ENCODE results near the gene NCK1.

DNA sequence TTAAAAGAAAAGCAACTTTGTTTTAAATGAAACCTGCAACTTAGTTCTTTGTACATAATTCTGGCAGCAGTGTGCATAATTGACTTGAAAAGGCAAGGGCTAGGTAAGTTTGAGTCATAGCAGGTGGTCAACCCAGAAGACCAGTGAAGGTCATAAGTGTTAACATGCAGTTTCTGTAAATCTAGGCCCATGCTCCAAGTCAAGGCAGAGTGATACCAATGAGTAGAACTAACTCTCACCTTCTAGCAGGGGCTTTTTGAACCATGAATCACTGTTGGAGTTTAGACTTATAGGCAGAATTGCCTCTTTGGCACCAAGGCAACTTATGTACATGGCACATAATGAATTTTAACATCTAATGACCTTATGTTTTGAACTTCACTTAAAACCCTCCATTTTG is 66.2 kb downstream of the NCK1 start:
- no peak for TF ChIP-seq EP300 (IDR thresholded peaks at IDR 0.05)
- TF ChIP-seq, protein P1, sequence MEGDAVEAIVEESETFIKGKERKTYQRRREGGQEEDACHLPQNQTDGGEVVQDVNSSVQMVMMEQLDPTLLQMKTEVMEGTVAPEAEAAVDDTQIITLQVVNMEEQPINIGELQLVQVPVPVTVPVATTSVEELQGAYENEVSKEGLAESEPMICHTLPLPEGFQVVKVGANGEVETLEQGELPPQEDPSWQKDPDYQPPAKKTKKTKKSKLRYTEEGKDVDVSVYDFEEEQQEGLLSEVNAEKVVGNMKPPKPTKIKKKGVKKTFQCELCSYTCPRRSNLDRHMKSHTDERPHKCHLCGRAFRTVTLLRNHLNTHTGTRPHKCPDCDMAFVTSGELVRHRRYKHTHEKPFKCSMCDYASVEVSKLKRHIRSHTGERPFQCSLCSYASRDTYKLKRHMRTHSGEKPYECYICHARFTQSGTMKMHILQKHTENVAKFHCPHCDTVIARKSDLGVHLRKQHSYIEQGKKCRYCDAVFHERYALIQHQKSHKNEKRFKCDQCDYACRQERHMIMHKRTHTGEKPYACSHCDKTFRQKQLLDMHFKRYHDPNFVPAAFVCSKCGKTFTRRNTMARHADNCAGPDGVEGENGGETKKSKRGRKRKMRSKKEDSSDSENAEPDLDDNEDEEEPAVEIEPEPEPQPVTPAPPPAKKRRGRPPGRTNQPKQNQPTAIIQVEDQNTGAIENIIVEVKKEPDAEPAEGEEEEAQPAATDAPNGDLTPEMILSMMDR (IDR thresholded peaks at IDR 0.05) = no peak
- TF ChIP-seq POLR2A (IDR thresholded peaks at IDR 0.05) = no peak

Measured in upper lobe of left lung (tissue), 4 donors.